Measurements from ENCODE around the gene ABI3BP.

ABI3BP gene

DNA sequence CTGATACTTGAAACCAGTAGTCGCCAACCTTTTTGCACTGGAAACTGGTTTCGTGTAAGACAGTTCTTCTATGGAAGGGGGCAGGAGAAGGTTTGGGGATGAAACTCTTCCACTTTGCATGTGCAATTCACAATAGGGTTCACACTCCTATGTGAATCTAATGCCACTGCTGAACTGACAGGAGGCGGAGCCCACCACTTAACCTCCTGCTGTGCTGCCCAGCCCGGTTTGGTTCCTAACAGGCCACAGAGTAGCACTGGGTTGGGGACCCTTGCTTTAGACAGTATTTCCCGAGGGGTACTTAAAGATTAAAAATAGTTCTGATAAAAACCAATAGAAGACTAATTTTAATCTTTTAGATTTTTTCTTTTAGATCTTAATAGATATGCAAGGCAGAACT, 272.8 kb downstream of the ABI3BP start:
- peak; percentile 16 for DNase-seq (ENCODE audit: low spot score)

DNA sequence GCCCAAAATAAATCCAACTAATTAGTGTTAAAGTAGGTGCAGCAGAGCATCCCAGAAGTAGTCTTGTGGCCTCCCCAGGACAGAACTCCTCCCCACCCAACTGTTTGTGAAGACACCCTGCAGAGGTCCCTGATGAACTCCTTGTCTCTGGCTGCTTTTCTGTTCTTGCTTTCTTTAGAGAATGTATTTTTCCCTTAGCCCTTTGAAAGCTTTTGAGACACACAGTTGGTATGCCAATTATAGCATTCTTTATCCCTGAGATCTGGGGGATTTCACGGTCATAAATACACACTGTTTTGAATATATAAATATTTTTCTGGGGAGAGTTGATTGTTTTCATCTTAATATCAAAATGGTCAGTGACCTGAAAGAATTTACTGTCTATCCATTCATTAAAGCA, 274.1 kb downstream of the ABI3BP start:
- no peak for DNase-seq (ENCODE audit: low spot score)

GRCh38 chr3:100717637-100718487, 275.4 kb downstream of the ABI3BP start:
- no peak for DNase-seq (ENCODE audit: low spot score)

- no peak for DNase-seq (ENCODE audit: low spot score)
Measured at GRCh38 chr3:100717063-100717462, 276.2 kb downstream of the ABI3BP start.

- DNase-seq (ENCODE audit: low spot score), result no peak
Measured at GRCh38 chr3:100715176-100715575, 278.0 kb downstream of the ABI3BP start.

DNA sequence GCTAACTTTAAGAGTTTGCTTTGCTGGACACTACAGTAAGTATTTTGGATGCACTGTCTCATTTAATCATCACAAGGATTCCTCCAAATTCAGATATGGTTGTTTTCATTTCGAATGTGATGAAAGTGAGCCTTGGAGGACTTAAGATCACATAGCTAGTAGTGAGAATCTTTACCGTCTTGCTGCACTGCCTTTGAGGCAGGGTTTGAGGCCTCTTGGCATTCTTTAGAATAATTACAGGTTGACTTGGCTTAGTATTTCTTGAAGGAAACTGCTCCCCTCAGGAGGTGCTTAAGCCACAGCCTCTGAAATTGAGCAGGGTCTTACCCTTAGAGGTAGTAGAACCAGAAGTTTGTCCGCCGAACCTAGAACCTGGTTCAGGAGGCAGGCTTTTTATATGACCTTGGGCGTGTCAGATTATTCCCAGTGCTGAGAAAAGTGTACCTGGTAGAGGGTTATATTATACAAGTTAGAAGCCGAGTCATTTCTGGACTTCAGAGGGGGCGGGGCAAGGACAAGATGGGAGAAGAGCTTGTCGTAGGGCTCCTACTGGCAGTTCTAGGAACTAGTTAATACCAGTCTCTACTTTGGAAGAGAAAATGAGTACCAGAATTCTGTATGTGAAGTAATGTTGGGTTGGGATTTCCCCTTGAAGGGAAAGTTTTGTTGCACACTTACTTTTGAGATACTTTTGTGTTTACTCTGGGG, 282.8 kb downstream of the ABI3BP start:
- DNase-seq (ENCODE audit: low spot score), result peak; percentile 48

DNA sequence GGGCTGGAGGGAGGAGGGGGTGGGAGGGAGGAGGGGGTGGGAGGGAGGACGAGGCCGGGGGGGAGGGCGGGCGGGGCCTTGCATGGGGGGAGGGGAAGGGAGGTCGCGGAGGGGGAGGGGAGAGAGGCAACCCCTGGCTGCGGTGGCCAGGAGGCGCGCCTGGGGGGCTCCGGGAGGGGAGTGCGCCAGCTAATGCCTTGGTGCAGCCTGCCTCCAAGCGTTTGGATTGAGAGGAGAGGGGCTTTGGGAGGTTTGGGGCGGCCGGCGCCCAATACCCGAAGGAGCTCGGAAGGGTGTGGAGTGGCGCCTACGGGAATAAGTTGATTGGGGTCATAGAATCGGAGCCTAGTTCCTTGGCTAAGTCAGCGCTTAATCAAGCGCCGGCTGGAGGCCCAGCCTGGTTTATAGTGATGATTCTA, 283.4 kb downstream of the ABI3BP start:
- peak; percentile 65 for DNase-seq (ENCODE audit: low spot score)

DNA sequence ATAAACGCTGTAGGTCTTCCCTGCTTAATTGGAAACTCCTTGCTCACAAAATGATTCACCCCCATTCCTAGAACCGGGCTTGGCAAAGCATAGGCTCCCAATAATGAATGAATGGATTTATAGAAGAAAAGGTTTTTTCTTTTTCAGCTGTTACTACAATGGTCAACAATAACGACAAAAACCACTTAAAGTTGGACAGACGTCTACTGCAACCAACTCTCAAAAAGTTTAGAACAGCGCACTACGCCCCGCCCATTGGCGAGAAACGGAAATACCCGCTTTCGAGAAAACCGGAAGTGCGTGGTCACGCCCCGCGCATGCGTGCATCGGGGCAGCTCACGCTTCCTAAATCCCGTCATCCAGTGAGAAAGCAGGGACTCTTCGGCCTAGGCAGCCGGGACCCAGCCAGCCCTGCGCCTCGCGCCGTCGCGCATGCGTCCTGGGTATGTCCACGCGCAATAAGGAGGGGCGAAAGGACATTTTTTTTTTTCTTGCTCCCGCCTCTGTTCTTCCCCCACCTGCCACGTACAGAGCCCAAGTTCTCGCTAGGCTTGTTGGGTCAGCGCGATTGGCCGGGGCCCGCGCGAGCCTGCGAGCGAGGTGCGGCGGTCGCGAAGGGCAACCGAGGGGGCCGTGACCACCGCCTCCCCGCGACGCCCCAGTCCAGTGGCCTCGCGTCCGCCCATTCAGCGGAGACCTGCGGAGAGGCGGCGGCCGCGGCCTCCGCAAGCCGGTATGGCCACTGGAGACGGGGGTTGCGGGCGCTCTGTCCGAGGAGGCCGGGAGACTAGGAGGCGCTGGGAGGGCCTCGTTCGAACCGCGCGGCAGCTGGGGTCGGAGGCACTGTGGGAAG, 284.0 kb downstream of the ABI3BP start, which contains the start of gene TFG:
Gene TFG (plus strand): TSS at position 506 of the 853 bp plus-strand sequence. CDS start 4,192 bp downstream, outside the sequence.
- peak; percentile 97 for DNase-seq (ENCODE audit: low spot score)

DNA sequence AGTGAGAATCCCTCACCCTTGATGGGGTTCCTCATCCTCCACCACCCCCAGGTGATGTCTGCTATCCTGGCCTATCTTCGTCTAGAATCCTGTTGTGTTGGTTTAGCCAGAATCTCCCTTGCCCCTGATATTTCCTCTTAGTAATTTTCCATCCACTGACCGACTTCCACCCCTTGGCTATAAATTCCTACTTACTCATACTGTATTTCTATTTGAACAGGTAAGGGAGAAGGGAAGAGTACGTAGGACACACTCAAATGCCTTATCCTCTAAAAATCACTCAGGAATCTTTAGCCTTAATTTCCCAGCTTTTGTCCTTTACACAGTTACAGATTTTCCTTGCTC, 284.6 kb downstream of the ABI3BP start:
- no peak for DNase-seq (ENCODE audit: low spot score)

- no peak for DNase-seq (ENCODE audit: low spot score)
Measured at GRCh38 chr3:100706365-100706764, 286.9 kb downstream of the ABI3BP start.

- no peak for DNase-seq (ENCODE audit: low spot score)
Measured at GRCh38 chr3:100703865-100704264, 289.4 kb downstream of the ABI3BP start.

- DNase-seq (ENCODE audit: low spot score), result no peak
Measured at GRCh38 chr3:100702980-100703345, 290.3 kb downstream of the ABI3BP start.

DNA sequence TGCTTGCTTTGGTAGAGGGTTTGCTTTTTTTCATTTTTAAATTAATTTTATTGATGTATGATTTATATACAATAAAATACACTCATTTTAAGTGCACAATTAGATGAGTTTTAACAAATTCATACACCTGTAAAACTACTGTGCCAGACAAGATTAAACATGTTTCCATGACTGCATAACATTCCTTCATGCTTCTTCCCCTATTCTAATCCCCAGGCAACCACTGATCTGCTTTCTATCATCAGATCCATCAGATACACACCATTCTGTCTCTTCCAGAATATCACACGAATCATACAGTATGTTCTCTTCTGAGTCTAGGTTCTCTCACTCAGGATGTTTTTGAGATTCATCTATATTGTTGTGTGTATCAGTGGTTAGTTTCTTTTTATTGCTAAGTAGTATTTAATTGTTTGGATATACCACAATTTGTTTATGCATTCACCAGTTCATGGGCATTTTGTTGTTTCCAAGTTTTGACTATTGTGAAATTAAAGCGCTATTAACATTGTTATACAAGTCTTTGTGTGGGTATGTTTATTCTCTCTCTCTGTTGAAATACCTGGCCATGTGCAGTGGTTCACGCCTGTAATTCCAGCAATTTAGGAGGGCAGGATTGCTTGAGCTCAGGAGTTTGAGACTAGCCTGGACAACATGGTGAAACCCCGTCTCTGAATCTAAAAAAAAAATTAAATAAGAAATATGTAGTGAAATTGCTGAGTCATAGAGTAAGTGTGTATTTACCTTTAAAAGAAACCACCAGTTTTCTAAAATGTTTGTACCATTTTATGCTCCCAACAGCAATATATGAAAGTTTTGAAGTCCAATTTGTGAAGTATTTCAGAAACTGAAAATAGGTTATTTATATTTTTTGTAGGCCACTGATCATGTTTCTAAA, 290.9 kb downstream of the ABI3BP start:
- no peak for DNase-seq (ENCODE audit: low spot score)

- no peak for DNase-seq (ENCODE audit: low spot score)
Measured at GRCh38 chr3:100700708-100701107, 292.5 kb downstream of the ABI3BP start.

All from iPS-NIHi11 (cell line).